NCI-H2196 treated with DMSO at 0.1 percent for 48 hours (cell line): Measurements from ENCODE around the gene RAPGEF6.
"Not testable (repeated sequence)": the region's sequence is repeated elsewhere in the genome, so short reads cannot be mapped to it uniquely, and the experiment has no call there.

Experiments
- DNase-seq: peaks from one replicate; lab custom pipeline; 2025; ENCODE audit not compliant: unreplicated experiment; lab: John Stamatoyannopoulos, UW

Gene RAPGEF6

DNA sequence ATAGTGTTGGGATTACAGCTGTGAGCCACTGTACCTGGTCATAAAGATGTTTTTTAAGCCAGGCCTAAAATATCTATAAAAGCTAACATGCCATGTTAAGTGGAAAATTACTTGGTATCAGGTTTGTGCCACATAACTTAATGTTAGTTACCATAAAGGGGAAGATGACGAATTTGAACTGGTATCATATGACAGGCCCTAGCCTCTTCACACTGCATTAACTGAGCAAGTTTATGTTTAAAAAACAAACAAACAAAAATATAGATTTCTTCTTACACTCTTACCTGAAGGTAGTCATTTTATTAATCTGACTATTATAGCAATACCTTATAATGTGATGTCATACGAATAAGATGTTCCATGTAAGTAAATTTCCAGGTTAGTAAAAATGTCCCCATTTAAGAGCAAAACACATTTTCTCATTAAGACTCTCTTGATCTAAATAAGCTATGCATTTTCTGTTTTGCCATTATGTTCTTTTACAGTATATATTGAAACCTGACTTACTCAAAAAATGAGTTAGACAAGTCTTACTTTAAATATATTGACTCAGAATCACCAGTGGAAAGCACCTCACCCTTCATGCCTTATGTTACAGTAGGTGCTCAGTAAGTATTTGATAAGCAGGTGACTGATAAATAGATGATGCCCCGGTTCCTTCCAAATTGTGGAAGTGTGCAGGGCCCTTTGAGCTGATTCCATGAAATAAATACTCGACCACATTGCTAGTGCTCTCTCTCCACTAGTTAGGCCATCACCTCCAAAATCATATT is 245.7 kb downstream of the RAPGEF6 start:
- no peak for DNase-seq

DNA sequence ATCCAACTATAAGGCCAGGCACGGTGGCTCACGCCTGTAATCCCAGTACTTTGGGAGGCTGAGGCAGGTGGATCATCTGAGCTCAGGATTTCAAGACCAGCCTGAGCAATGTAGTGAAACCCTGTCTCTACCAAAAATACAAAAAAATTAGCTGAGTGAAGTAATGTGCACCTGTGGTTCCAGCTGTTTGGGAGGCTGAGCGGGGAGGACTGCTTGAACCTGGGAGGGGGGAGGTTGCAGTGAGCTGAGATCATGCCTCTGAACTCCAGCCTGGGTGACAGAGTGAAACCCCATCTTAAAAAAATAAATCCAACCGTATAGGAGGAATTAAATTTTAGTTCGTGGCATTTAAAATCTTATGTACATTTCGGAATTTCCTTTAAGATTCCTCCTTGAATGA is 247.8 kb downstream of the RAPGEF6 start:
- no peak for DNase-seq

DNA sequence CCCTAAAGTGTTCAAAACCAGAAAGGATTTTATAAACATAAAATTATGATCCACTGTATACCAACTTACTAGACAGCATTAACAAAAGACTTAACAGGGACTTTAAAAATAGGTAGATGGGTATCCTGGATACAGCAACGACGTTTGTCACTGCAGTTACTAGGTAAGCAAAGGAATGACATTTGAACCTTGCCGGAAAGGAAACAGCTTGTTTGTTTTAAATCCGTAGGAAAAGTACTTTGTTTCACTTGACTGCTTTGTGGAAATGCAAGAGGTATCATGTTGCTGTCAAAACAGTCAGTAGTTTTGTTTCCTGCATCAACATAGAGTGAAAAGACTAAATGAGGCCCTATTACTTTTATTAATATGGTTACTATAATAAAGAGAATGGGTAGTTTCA is 248.2 kb downstream of the RAPGEF6 start:
- DNase-seq, result peak; percentile 13

DNA sequence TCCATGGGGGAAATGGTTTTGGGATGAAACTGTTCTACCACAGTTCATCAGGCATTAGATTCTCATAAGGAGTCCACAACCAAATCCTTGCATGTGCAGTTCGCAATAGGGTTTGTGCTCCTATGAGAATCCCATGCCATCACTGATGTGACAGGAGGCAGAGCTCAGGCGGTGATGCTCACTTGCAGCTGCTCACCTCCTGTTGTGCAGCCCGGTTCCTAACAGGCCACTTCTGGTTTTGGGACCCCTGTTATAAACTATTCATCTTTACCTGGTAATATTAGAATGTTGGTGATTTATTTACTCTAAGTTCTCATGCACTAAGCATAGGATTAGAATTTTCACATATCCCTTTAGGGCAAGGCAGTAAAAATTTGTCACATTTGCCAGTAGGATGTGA is 248.9 kb downstream of the RAPGEF6 start:
- DNase-seq, result no peak

DNA sequence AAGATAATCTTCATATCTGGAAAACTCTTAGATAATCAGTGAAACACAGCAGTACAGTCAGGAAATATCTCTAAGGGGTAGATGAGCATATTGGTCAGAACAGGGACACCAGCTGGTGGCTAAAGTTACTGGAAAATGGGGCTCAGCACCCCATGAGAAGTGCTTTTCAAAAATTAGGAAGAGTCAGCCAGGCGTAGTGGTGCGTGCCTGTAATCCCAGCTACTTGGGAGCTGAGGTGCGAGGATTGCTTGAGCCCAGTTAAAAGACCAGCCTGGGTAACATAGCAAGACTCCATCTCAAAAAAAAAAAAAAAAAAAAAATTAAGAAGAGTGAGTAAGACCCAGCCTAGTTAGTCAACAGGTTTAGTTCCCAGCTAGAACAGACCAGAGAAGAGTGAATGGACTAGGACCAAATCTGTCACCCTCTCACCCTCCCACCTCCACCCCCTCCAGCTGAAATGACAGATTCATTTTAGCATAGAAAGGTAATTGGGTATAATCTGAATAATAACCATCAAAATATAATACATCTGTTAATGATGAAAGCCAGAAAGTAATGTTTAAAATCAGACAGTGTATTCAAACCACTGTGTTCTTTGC is 250.3 kb downstream of the RAPGEF6 start:
- no peak for DNase-seq

DNA sequence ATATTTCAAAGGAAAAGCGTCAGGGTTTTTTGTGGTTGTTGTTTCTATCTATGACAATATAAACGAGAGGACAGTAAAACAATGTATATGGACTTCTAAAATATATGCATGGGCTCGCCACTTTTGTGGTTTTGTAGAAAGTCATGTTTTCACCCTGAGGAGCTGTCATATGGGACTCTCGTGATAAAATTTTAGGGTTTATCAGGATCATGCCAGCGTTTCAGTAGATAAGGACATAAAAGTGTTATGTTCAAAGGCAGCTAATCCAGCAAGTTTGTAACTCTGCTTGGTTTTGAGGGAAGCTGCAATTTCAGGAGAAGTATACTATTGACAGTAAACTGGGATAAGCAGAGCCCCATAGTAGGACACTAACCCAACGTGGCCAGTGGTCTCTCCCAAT is 250.9 kb downstream of the RAPGEF6 start:
- DNase-seq, result no peak

DNA sequence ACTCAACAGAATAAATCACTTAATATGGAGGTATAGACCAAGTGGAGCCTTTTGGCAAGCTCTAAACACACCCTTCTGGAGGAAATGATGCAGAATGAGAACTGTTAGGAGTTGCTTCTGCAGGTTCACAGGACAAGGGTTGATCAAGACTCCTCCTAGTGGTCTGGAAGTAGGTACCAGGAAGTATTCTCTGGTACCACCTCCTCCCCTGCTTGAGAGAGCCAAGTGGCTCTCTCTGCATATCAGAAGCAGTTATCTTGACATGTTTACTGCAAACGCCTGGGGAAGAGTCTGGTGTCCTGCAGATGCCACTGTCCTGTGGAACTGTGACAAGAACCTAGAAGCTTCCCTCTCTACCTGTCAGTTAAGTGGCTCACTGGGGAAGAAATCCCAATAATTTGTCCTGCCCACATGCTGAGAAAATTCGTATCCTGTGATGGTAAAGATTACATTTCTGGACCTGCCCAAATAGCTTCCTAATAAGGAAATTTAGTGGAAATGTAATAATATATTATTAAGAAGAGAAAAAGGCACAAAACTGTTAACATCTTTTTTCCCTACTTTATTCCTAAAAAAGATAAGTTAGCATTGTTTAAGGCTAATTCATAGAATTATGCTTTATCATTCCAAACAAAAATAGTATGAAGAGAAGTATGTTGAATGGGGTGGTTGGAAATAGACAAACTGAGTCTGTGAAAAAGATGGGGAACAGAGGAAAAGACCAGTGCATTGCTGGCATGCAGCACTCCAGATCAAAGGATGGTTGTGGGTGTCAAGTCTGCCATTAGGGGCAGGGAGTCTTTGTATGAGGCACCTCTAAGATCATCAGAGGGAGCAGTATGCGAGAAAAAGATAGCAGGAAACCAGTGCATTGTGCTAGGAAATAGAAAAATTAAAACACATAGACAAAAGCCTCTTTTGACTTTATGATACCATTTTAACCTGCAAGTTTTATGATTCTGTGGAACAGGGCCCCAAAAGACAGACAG is 252.3 kb downstream of the RAPGEF6 start:
- peak; percentile 43 for DNase-seq

DNA sequence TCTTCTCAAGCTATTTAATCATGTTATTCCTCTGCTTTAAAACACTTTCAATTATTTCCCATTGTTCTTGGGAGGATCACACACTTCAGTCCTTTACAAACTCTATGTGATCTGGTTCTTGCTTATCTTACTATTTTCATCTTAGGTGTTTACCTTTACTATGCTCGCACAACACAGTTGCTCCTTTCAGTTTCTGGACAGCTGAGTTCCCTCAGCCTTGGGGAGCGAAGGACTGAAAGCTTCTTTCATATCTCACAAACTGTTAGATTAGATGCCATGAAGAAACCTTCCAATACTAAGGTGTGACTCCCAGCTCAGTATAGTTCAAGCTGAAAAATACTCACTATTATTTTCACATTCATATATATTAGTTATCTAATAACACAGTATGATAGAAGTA is 253.3 kb downstream of the RAPGEF6 start:
- no peak for DNase-seq

DNA sequence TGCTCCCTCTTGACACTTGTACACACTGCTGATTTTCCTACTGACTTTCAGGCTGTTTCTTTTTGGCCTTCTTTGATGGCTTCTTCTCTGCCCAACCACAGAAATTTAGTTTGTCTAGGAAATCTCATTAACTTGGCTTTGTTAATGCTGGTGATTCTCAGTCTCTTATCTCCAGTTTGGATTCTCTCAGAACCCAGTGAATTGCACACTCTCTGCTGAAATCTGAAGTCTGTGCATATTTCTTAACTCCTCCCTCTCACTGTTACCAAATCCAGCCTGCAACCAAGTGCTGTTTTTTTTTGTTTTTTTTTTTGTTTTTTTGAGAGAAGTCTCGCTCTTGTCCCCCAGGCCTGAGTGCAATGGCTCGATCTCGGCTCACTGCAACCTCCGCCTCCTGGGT is 254.0 kb downstream of the RAPGEF6 start:
- no peak for DNase-seq

DNA sequence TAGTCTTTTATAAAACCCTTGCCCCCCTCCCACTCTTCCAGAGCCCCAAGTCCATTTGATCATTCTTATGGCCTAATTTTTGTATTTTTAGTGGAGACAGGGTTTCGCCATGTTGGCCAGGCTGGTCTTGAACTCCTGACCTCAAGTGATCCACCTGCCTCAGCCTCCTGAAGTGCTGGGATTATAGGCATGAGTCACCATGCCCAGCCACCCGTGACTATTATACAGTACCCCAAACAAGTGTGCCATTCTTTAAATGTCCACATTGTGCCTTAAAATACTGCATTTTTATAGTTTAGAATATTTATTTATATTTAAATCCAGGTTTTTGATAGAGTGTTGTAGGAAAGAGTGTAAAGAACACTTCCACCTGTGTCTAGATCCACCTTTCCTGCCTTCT is 254.8 kb downstream of the RAPGEF6 start:
- DNase-seq, result not testable (repeated sequence)

DNA sequence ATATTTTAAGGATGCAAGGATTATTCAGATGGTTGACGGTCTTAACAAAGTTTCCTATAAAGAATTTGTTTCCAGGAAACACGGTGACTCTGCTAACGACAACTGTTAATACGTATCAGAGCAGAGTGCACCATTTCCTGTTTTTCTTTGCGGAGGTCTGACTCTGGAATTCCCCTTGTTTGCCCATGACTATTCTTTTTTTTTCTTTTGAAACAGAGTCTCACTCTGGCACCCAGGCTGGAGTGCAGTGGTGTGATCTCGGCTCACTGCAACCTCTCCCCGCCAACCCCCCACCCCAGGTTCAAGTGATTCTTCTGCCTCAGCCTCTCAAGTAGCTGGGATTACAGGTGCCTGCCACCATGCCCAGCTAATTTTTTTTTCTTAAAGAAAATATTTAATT is 255.3 kb downstream of the RAPGEF6 start:
- DNase-seq, result no peak

DNA sequence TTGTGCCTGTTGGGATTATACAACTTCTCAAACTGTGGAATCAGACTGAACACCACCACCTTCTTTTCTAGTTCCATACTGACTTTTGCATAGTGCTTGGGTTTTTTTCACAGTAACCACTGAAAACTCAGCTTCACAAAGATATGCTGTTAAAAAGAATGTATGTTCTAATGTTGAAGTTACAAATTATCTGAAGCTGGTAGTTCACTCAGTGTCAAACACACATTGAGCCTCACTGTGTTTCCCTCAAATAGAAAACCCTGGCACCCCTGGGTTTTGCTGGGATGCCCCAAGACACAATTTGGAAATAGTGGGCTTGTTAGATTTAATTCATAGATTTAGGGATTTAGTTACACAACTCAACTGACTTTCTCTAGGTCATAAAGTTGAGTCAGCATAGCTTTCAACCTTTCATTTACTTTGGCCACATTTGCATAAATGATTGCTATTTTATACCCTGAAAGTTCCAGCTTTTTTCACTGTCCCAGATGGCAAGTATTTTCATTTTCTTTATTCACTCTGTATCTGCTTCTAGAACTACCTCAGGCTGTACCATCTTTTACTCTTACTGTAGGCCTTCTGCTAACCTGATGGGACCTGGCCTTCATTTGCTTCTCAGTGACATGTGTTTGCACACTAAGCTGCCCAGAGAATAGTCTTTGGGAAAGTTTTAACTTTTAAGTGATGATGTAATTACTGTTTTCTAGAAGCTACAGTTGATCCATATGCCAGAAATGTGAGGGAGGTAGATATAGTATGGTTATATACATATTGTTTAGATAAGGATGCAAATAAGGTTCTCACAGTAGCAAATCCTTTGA is 256.1 kb downstream of the RAPGEF6 start:
- no peak for DNase-seq

DNA sequence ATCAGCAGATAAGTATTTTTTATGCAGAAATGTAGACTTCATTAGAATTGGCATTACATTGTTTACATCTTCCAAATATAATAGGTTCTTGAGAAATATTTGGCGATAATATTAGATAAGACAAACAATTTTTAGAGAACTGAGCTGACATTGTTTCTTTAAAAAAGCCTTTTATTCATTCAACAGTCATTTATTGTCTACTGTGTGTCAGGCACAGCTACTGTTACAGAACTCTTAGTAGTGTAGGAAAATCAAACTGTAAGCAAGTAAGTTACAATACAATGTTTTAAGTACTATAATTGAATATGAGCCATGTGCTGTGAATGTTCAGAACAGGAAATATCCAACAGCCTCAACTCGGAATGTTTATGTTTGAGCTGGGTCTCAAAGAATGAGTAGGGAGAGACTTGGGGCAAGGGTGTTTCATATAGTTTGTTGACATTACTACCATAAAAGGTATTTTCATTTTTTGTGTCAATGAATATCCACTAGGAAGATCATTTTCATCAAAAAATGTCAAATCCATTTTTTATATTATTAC is 257.2 kb downstream of the RAPGEF6 start:
- DNase-seq, result no peak

DNA sequence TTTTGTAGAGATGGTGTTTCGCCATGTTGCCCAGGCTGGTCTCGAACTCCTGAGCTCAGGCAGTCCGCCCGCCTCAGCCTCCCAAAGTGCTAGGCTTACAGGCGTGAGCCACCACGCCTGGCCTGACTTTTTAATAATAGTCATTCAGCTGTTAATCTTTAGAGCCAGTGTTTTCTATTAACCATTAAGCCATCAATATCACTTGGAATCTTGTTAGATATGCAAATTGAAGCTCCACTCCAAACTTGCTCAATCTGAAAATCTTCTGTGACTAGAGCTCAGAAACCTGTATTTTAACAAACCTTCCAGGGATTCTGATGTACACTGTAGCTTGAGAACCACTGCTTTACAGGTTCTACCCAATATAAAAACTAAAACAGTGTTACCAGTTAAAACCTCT is 257.7 kb downstream of the RAPGEF6 start:
- no peak for DNase-seq

DNA sequence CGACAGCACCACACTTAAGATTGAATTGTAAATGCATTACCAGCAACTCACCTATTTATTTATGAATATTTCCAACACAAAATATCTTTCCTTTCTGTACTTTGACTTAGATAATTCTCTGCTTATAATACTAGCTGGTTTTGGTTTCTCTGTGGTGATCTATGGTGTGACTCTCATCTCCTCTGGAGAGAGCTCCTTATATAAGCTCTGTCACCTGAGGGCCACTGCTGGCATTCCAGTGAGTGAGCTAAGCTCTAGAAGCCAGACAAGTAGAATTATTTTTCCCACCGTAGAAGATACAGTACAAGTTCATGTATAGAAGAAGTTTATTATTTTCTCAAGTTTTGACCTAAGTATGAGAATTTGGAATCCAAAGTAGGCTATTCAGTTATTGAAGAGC is 259.7 kb downstream of the RAPGEF6 start:
- no peak for DNase-seq
